ENCODE measurements around the gene KCNJ1.

KCNJ1 gene

DNA sequence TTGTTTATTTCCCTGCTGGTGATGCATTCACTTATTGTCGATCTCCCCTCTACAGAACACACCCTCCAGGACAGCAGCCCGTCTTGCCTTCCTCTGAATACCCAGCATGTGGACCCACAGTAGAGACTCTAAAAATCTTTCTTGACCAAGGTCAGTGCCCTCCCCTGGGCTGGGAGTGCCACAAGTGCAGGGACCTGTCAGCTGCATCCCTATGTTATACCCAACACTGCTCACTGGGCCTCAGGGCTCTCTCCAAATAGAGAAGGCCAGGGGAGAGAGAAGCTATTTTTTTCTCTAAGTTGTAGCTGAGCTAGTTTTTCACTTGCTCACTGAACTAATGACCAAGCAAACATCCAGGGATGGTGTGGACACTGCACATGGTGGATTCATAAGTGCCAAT is 9.8 kb downstream of the KCNJ1 start:
- no peak overlapping the region for H3K4me3 ChIP-seq (ENCODE audit: low read length)
- H3K36me3 ChIP-seq (ENCODE audit: insufficient read depth, low read length), result no peaks in the 10 kb centered on the region

DNA sequence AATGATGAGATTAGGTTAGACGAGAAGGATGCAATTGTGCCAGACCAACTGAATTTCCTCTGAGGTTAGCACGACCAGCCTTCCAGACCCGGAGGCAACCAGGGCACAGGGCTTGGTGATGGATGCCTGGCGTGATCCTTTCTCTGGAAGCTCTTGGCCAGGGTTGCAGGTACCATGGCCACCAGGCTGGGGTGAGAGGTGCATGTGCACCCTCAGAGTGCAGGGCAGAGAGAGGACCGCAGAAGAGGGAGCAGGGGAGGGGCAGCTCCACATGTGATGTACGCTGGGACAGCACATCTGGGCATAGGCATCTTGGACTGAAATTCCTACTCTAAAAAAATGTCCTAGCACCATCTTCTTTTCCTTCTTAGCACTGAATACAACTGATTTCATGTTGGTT is 10.9 kb downstream of the KCNJ1 start:
- no peaks in the 10 kb centered on the region for H3K9me3 ChIP-seq (replicated peaks; ENCODE audit: low read length)
- no peak overlapping the region for H3K9ac ChIP-seq (ENCODE audit: low read depth, low read length)
- no peaks in the 10 kb centered on the region for H3K36me3 ChIP-seq (ENCODE audit: insufficient read depth, low read length)
- peaks cover 28% of the 10 kb centered on the region for H3K27me3 ChIP-seq (ENCODE audit: control insufficient read depth, insufficient read depth, low read length)
- H3K4me3 ChIP-seq (ENCODE audit: low read length), result no peak overlapping the region
- peaks cover 10% of the 10 kb centered on the region for H3K4me1 ChIP-seq (ENCODE audit: control insufficient read depth, insufficient read depth, low read length)
- no peak overlapping the region for H3K4me2 ChIP-seq (ENCODE audit: low read length)

More for the DNA sequence above, 9.8 kb downstream of the KCNJ1 start:
- Histone ChIP-seq H3K4me2 (ENCODE audit: low read length) (no peak overlapping the region), H3K9me3 (replicated peaks; ENCODE audit: low read length) (no peaks in the 10 kb centered on the region), H3K9ac (ENCODE audit: low read depth, low read length) (no peak overlapping the region), H3K27me3 (ENCODE audit: control insufficient read depth, insufficient read depth, low read length) (peaks cover 25% of the 10 kb centered on the region), H3K4me1 (ENCODE audit: control insufficient read depth, insufficient read depth, low read length) (peaks cover 10% of the 10 kb centered on the region)

DNA sequence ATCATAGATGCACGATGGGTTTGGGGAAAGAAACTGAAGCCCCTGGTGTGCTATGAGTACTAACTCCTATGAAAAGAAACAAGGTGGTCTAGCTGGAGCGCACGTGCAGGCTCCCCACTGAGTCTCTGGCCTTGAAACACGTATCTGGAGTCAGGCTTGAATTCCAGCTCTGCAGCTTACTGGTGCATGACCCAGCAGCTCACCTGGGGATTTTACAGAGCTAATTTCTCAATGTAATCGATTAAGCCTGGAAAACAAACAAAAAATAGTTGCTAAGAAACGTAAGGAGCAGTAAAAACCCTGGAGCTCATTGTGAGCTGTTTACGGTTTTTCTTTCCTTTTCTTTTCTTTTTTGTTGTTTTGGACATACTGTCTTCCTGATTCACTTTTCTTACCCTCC is 12.3 kb downstream of the KCNJ1 start:
- Histone ChIP-seq H3K4me2 (ENCODE audit: low read length) (no peak overlapping the region), H3K9me3 (replicated peaks; ENCODE audit: low read length) (no peaks in the 10 kb centered on the region), H3K36me3 (ENCODE audit: insufficient read depth, low read length) (no peaks in the 10 kb centered on the region), H3K4me3 (ENCODE audit: low read length) (no peak overlapping the region), H3K27me3 (ENCODE audit: control insufficient read depth, insufficient read depth, low read length) (peaks cover 28% of the 10 kb centered on the region), H3K4me1 (ENCODE audit: control insufficient read depth, insufficient read depth, low read length) (no peaks in the 10 kb centered on the region), H3K9ac (ENCODE audit: low read depth, low read length) (no peak overlapping the region)

DNA sequence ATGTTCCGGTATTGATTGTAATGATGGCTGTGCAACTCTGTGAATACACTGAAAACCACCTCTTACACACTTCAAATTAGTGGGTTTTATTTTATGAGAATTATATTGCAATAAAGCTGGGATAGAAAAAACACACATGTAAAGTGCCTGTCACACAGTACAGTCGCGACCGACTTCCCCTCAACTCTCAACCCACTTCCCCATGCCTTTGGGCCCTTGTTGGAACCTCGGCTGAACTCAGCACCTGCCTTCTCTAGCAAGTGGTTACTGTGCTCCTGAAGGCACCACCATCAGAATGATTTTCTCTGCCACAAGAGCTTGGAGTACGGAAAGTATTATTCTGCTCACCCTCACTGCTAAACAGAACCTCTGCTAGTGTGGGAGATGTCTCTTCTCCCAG is 13.5 kb downstream of the KCNJ1 start:
- Histone ChIP-seq H3K4me2 (ENCODE audit: low read length) (no peak overlapping the region), H3K36me3 (ENCODE audit: insufficient read depth, low read length) (no peaks in the 10 kb centered on the region), H3K9me3 (replicated peaks; ENCODE audit: low read length) (no peaks in the 10 kb centered on the region), H3K27me3 (ENCODE audit: control insufficient read depth, insufficient read depth, low read length) (peaks cover 24% of the 10 kb centered on the region), H3K4me3 (ENCODE audit: low read length) (no peak overlapping the region), H3K4me1 (ENCODE audit: control insufficient read depth, insufficient read depth, low read length) (no peaks in the 10 kb centered on the region), H3K9ac (ENCODE audit: low read depth, low read length) (no peak overlapping the region)

DNA sequence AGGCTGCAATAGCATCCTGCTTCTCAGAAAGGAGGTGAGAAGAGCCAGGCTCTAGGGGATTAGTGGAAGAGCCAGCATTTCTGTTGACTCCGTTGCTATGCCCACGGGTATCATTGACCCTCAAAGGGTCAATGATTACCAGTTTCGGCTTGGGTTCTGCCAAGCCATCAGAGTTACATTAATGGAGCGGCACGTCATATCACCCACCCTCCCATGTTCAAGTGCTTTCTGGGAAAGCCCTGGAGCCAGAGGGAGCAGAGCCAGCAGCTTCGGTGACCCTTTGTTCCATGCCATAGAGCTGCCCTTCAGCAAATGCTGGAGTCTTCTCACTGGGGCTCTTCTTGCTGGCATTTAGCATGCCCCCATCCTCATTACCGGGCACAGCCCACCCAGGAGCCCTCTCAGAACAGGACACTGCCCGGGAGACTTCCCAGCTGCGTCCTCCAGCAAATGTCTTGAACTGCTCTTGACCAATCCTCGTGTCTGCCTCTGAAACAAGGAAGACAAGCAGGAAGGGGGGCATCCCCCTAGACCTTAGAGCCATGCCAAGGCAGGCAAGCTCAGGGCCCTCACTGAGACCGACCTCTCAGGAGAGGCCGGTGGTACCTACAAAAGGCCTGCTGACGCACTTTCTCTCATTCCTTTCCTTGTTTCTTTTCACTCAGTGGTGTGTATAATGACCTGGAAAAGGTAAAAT is 14.6 kb downstream of the KCNJ1 start:
- Histone ChIP-seq H3K4me3 (ENCODE audit: low read length) (no peak overlapping the region), H3K4me2 (ENCODE audit: low read length) (no peak overlapping the region), H3K9ac (ENCODE audit: low read depth, low read length) (no peak overlapping the region), H3K27me3 (ENCODE audit: control insufficient read depth, insufficient read depth, low read length) (peaks cover 21% of the 10 kb centered on the region), H3K4me1 (ENCODE audit: control insufficient read depth, insufficient read depth, low read length) (no peaks in the 10 kb centered on the region), H3K9me3 (replicated peaks; ENCODE audit: low read length) (no peaks in the 10 kb centered on the region), H3K36me3 (ENCODE audit: insufficient read depth, low read length) (no peaks in the 10 kb centered on the region)

DNA sequence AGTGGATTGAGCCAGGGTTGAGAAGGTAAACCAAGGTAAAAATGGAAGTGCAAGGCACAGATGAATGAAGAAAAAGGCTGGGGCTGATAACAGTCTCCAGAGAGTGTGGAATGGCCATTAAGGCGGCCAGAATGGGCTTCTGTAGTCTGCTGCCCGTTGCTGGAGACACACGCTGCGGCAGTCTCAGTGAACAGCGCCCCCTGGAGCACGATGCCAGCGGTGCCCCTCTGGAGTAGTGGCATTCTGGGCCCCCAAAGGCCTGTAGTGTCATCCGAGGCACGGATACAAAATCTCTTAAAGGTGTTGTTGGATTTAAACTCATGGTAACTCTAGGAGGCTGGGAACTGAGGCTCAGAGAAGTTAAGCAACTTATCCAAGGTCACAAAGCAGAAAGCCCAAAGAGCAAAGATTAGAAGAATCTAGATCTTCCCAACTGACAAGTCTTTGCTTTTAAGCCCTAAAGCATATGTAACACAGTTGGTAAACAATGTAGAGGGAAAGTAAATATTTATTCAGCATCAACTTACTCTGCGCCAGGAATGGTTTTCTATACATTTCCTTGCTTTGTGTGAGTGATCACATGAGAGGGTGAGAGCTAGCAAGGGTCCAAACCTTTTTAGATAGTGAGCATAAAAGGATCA is 18.2 kb downstream of the KCNJ1 start:
- Histone ChIP-seq H3K9me3 (replicated peaks; ENCODE audit: low read length) (no peaks in the 10 kb centered on the region), H3K9ac (ENCODE audit: low read depth, low read length) (no peak overlapping the region), H3K27me3 (ENCODE audit: control insufficient read depth, insufficient read depth, low read length) (peaks cover 32% of the 10 kb centered on the region), H3K4me2 (ENCODE audit: low read length) (no peak overlapping the region), H3K36me3 (ENCODE audit: insufficient read depth, low read length) (no peaks in the 10 kb centered on the region), H3K4me3 (ENCODE audit: low read length) (no peak overlapping the region), H3K4me1 (ENCODE audit: control insufficient read depth, insufficient read depth, low read length) (no peaks in the 10 kb centered on the region)

DNA sequence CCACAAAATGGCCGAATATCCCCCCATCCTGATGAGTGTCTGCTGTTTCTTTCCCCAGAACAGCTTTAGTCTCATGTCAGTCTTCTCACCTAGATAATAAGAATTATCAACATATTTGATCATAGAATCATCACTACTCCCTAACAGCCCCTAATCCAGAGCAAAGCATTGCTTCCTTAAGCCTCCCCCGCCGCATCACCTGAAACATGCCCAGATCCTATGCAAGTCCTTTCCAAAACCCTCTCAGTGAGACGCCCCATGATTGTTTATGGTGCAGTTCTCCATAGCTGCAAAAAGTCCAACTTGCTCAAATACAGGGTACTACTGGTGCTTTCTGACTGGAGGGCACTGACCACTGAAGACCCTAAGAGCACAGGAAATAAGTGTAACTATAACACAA is 20.1 kb downstream of the KCNJ1 start:
- no peak overlapping the region for H3K9ac ChIP-seq (ENCODE audit: low read depth, low read length)
- no peak overlapping the region for H3K4me3 ChIP-seq (ENCODE audit: low read length)
- H3K4me1 ChIP-seq (ENCODE audit: control insufficient read depth, insufficient read depth, low read length), result no peaks in the 10 kb centered on the region
- no peaks in the 10 kb centered on the region for H3K9me3 ChIP-seq (replicated peaks; ENCODE audit: low read length)
- H3K27me3 ChIP-seq (ENCODE audit: control insufficient read depth, insufficient read depth, low read length), result peaks cover 32% of the 10 kb centered on the region
- H3K4me2 ChIP-seq (ENCODE audit: low read length), result no peak overlapping the region
- H3K36me3 ChIP-seq (ENCODE audit: insufficient read depth, low read length), result no peaks in the 10 kb centered on the region

DNA sequence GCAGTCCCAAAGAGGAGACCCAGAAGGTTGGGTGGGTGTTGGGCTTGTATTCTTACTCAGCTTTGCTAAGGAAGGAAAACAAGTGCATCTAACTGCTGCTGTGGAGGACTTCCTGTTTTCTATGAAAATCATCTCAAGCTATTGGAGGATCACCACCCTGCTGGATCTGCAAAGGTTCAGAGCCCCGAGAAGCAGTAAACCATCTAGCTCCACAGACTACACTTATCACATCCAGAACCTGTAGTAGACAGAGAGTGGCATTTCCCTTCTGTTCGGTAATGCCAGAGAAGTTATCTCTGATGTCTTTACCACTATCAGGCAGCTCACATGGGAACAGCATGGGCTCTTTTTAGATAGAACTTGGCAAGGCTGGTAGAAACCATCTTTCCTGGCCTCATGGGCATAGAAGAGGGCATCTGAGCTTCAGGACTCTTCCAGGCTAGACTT is 21.7 kb downstream of the KCNJ1 start:
- H3K4me1 ChIP-seq (ENCODE audit: control insufficient read depth, insufficient read depth, low read length), result no peaks in the 10 kb centered on the region
- H3K4me2 ChIP-seq (ENCODE audit: low read length), result no peak overlapping the region
- peaks cover 35% of the 10 kb centered on the region for H3K27me3 ChIP-seq (ENCODE audit: control insufficient read depth, insufficient read depth, low read length)
- no peak overlapping the region for H3K9ac ChIP-seq (ENCODE audit: low read depth, low read length)
- no peaks in the 10 kb centered on the region for H3K9me3 ChIP-seq (replicated peaks; ENCODE audit: low read length)
- no peaks in the 10 kb centered on the region for H3K36me3 ChIP-seq (ENCODE audit: insufficient read depth, low read length)
- H3K4me3 ChIP-seq (ENCODE audit: low read length), result no peak overlapping the region

DNA sequence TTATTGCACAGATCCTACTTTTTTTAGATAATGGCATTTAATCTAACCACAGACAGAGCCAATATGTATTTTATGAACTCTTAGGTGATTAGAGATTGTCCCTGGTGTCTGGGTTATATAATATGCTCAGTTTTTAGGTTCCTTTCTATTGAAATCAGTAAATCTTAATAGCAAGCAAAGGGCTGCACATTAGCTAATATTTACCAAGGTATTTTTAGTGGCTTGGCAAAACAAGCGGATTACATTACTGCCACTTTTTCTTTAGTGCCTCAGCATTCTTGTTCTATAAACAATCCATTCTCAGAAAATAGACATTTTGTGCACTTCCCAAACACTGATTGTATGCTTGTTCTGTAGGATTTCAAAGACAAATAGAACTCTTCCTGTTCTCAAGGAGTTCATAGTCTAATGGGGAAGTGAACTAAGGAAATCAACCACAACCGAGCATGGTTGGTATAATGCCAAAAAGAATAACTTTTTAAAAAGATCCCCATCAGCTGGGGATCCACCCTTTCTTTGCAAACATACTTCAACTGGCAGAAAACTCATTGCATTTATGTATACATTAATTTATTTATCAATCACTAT is 23.8 kb downstream of the KCNJ1 start:
- Histone ChIP-seq H3K9ac (ENCODE audit: low read depth, low read length) (no peak overlapping the region), H3K9me3 (replicated peaks; ENCODE audit: low read length) (no peaks in the 10 kb centered on the region), H3K36me3 (ENCODE audit: insufficient read depth, low read length) (no peaks in the 10 kb centered on the region), H3K4me2 (ENCODE audit: low read length) (no peak overlapping the region), H3K4me3 (ENCODE audit: low read length) (no peak overlapping the region), H3K4me1 (ENCODE audit: control insufficient read depth, insufficient read depth, low read length) (no peaks in the 10 kb centered on the region), H3K27me3 (ENCODE audit: control insufficient read depth, insufficient read depth, low read length) (peaks cover 35% of the 10 kb centered on the region)

DNA sequence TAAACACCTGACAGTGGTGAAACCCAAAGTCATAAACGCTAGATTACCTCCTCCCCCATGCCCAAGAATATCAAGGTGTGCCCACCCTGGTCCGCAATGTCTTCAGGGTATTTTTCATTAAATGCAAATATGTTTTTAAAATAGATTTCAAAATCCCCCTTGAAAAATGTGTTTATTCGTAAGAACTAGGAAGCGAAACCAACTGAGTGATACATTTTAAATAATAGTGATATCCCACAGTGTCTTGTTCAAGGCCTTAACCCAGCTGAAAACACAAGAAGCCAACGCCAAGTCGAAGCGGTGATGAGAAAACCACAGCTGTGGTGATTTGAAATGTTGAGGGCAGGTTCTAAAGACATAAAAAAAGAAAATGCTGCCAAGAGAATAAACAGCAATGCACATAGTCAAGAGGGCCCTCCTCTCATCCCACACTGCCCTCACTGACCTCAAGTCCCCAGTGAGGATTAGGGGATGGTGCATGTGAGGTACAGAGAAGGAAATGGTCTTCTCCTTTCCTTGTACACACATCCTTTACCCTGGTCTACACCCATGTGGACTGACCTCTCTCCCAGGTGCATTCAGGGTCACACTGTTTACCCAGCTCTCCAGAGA is 25.5 kb downstream of the KCNJ1 start:
- no peak overlapping the region for H3K4me2 ChIP-seq (ENCODE audit: low read length)
- no peak overlapping the region for H3K9ac ChIP-seq (ENCODE audit: low read depth, low read length)
- H3K4me3 ChIP-seq (ENCODE audit: low read length), result no peak overlapping the region
- no peaks in the 10 kb centered on the region for H3K9me3 ChIP-seq (replicated peaks; ENCODE audit: low read length)
- peaks cover 31% of the 10 kb centered on the region for H3K27me3 ChIP-seq (ENCODE audit: control insufficient read depth, insufficient read depth, low read length)
- H3K4me1 ChIP-seq (ENCODE audit: control insufficient read depth, insufficient read depth, low read length), result no peaks in the 10 kb centered on the region
- no peaks in the 10 kb centered on the region for H3K36me3 ChIP-seq (ENCODE audit: insufficient read depth, low read length)

DNA sequence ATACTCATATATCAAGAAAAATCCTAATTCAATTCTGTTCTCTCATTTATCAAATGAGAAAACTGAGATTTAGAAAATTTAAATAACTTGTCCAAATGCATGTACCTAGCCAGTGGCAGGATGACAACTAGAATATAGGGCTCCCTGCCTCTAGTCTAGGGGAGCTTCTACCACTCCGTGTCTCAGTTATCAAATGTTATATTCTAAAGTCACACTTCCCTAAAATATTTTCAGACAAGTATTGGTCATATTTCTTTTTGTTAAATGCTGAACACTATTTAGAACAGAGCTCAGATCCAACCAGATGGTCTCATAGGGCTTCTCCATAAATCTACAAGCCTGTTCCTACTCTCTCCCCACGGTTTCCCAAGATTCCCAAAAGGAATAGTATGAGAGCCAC is 26.3 kb downstream of the KCNJ1 start:
- Histone ChIP-seq H3K27me3 (ENCODE audit: control insufficient read depth, insufficient read depth, low read length) (peaks cover 23% of the 10 kb centered on the region), H3K9me3 (replicated peaks; ENCODE audit: low read length) (no peaks in the 10 kb centered on the region), H3K4me2 (ENCODE audit: low read length) (no peak overlapping the region), H3K9ac (ENCODE audit: low read depth, low read length) (no peak overlapping the region), H3K4me3 (ENCODE audit: low read length) (no peak overlapping the region), H3K36me3 (ENCODE audit: insufficient read depth, low read length) (no peaks in the 10 kb centered on the region), H3K4me1 (ENCODE audit: control insufficient read depth, insufficient read depth, low read length) (no peaks in the 10 kb centered on the region)

All from skeletal muscle satellite cell (primary cell).